Midbrain (tissue), 1 donor: Measurements from ENCODE around the gene ACO1.

Source experiments
- DNase-seq: peaks from one replicate; lab custom pipeline; 2025; lab: John Stamatoyannopoulos, UW

Gene ACO1

GRCh38 chr9:32490601-32491000 lies 106.2 kb downstream of the ACO1 start:
- no peak for DNase-seq

DNA sequence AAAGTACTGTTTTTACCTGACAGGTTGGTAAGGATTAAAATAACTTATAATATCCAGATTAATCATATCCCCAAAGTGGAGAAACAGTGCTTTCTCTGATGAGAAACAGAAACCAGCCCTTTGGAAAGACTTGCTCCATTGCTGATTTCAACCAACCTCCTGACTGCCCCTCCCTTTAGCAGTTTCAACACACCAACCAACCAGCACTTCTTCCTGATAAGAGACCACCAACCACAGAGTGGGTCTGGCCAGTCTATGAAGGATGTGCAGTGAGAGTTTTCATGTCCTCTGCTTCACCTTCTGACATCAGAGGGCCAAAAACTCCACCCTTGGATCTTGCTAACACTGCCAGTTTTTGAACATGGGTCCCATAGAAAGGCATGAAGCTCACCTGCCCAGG lies 113.5 kb downstream of the ACO1 start:
- DNase-seq: no peak

DNA sequence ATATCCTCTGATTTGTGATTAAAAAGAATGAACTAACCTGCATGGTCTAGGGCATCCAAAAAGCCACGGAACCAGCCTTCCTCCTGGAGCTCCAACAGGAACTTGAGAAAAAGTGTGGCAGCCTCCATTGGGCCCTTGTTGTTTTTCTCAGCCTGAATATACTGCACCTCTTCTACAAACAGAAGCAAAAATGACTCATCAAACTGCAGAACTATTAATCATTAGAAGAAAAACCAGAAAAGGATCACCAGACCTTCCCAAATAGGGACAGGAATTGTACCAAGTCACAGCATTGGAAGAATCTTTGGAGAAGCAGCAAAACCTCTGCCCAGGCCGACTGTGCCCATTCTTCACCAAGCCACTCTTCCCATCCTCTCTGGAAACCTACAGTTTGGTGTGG lies 116.3 kb downstream of the ACO1 start:
- no peak for DNase-seq

DNA sequence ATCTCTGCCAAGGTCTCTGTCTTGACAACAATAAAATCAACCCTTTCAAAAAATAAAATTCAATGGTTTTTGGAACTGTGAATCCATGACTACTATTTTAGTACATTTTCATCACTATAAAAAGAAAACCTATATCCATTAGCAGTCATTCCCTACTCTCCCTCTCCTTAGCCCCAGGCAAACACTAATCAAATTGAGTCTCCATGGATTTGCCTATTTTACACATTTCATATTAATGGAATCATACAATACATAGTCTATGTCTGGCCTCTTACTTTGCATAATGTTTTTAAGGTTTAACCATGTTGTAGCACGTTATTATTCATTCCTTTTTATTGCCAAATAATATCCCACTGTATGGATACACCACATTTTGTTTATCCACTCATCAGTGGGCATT lies 117.4 kb downstream of the ACO1 start:
- DNase-seq: no peak

- DNase-seq: no peak
Observed at GRCh38 chr9:32502464-32502863, 118.0 kb downstream of the ACO1 start.

DNA sequence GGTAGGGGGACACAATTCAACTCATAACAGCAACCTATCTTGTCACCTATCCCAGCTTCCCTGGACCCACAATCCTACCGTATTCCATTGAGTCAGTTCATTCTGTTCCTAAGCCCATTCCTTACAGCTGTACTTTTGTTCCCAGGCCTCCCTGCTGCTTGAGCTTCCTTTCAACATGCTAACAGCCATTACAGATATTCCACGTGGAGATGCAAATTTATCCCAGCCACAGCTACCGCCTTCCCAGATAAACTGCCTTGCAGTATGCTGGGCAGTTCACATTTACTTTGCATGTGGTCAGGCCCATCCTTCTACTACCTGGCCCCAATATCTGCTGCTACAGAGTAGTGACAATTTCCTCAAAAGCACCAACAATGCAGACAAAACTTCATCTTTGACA lies 118.6 kb downstream of the ACO1 start:
- no peak for DNase-seq
